Measurements from ENCODE around the gene ARNT2. TPM values are rescaled to one million over a fixed set of nuclear protein-coding genes. Genes with fewer than 3 reads are reported as not detected.

The ARNT2 gene
- polyA plus RNA-seq, 1 experiment, result 44.6 TPM

DNA sequence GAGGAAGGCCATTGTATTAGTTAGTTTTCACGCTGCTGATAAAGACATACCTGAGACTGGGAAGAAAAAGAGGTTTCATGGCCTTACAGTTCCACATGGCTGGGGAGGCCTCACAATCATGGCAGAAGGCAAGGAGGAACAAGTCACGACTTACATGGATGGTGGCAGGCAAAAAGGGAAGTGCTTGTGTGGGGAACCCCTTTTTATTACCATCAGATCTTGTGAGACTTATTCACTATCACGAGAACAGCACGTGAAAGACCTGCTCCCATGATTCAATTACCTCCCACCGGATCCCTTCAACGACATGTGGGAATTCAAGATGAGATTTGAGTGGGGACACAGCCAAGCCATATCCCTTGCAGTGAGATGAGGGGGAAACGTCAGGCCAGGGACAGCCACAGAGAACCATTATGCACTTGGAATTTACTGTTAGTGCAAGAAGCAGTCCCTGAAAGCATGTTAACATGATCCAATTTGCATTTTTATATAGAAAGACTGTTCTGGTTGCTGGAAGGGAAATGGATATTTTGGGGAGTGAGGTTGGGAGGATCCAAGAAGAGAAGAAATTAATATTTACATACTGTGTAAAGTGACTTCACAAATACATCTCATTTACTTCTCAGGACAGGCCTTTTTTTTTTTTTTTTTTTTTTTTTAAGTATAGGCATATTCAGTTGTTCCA, 87.1 kb downstream of the ARNT2 start:
- Histone ChIP-seq H3K36me3 (ENCODE audit: control insufficient read depth, insufficient read depth, low read length) (no peaks in the 10 kb centered on the region), H3K27me3 (ENCODE audit: control insufficient read depth, insufficient read depth, low read length) (no peaks in the 10 kb centered on the region), H3K4me3 (ENCODE audit: low read depth, low read length) (no peak overlapping the region)
- CTCF ChIA-PET, result interaction anchor here (1.4 to 2.6 kb wide), 2 partner anchors 11 to 76 kb away, joined by 5 to 9 read pairs; no protein-coding TSS in a partner anchor
- POLR2A ChIA-PET, result no interaction called here
- TF ChIP-seq, protein P1, sequence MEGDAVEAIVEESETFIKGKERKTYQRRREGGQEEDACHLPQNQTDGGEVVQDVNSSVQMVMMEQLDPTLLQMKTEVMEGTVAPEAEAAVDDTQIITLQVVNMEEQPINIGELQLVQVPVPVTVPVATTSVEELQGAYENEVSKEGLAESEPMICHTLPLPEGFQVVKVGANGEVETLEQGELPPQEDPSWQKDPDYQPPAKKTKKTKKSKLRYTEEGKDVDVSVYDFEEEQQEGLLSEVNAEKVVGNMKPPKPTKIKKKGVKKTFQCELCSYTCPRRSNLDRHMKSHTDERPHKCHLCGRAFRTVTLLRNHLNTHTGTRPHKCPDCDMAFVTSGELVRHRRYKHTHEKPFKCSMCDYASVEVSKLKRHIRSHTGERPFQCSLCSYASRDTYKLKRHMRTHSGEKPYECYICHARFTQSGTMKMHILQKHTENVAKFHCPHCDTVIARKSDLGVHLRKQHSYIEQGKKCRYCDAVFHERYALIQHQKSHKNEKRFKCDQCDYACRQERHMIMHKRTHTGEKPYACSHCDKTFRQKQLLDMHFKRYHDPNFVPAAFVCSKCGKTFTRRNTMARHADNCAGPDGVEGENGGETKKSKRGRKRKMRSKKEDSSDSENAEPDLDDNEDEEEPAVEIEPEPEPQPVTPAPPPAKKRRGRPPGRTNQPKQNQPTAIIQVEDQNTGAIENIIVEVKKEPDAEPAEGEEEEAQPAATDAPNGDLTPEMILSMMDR (IDR thresholded peaks at IDR 0.05; ENCODE audit: insufficient read depth, low read depth, low read length), result no peak
- no peak for DNase-seq (ENCODE audit: low read depth)

GRCh38 chr15:80492409-80492808, 88.2 kb downstream of the ARNT2 start:
- POLR2A ChIA-PET, result no interaction called here
- H3K4me3 ChIP-seq (ENCODE audit: low read depth, low read length), result no peak overlapping the region
- H3K36me3 ChIP-seq (ENCODE audit: control insufficient read depth, insufficient read depth, low read length), result no peaks in the 10 kb centered on the region
- H3K27me3 ChIP-seq (ENCODE audit: control insufficient read depth, insufficient read depth, low read length), result no peaks in the 10 kb centered on the region
- TF ChIP-seq, protein P1 (IDR thresholded peaks at IDR 0.05; ENCODE audit: insufficient read depth, low read depth, low read length), result no peak
- CTCF ChIA-PET, result no interaction called here
- DNase-seq (ENCODE audit: low read depth), result no peak

- H3K4me3 ChIP-seq (ENCODE audit: low read depth, low read length), result no peak overlapping the region
- H3K27me3 ChIP-seq (ENCODE audit: control insufficient read depth, insufficient read depth, low read length), result no peaks in the 10 kb centered on the region
- no peaks in the 10 kb centered on the region for H3K36me3 ChIP-seq (ENCODE audit: control insufficient read depth, insufficient read depth, low read length)
- POLR2A ChIA-PET, result no interaction called here
- CTCF ChIA-PET, result no interaction called here
- TF ChIP-seq, protein P1 (IDR thresholded peaks at IDR 0.05; ENCODE audit: insufficient read depth, low read depth, low read length), result no peak
- DNase-seq (ENCODE audit: low read depth), result no peak
Observed at GRCh38 chr15:80492874-80493273, 88.7 kb downstream of the ARNT2 start.

DNA sequence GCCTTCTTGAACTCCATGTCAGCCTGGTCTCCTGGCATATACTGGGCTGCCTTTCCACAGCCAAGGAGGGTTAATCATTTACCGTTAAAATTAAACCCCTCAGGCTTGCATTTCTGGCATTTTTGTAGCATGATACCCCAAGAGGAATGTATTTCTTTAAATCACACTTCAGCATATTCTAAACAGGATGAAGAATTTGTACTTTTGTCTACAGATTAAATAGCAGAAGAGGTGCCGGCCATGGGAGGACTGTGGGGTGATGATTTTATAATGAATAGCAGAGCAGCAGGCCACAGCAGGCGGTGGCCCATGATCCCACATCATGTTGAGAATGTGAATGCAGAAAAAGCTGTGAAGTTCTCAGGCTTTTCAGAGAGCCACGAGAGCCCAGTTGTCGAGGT, 90.2 kb downstream of the ARNT2 start:
- TF ChIP-seq, protein P1 (IDR thresholded peaks at IDR 0.05; ENCODE audit: insufficient read depth, low read depth, low read length), result no peak
- no peaks in the 10 kb centered on the region for H3K36me3 ChIP-seq (ENCODE audit: control insufficient read depth, insufficient read depth, low read length)
- POLR2A ChIA-PET, result interaction anchor here (0.6 to 0.7 kb wide), 3 partner anchors 57 to 285 kb away, joined by 3 to 4 read pairs (median 4); no protein-coding TSS in a partner anchor
- H3K4me3 ChIP-seq (ENCODE audit: low read depth, low read length), result no peak overlapping the region
- CTCF ChIA-PET, result interaction anchor here (0.9 to 2.8 kb wide), 3 partner anchors 12 to 18 kb away, joined by 3 to 13 read pairs (median 6); no protein-coding TSS in a partner anchor
- H3K27me3 ChIP-seq (ENCODE audit: control insufficient read depth, insufficient read depth, low read length), result no peaks in the 10 kb centered on the region
- no peak for DNase-seq (ENCODE audit: low read depth)

DNA sequence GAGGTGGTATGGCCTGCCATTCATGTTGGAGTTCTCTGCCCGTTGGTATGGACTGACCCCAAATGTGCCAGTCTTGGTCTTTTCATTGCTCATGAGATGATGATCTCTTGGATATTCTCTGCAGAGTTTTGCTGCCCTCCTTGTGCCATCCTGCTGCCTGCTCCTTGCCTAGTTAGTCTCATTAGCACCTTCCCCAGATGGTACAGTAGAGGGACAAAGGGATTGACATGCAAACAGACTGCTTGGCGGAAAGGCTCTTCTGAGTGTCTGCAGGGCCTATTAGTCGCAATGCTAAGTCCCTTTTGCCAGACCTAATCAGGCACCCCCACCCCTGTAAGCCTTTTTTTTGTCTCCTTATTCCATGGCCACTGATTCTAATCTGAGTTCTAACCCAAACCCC, 90.6 kb downstream of the ARNT2 start:
- CTCF ChIA-PET, result interaction anchor here (2.8 kb wide), 1 partner anchor 12 kb away, joined by 13 read pairs; no protein-coding TSS in a partner anchor
- TF ChIP-seq, protein P1 (IDR thresholded peaks at IDR 0.05; ENCODE audit: insufficient read depth, low read depth, low read length), result no peak
- POLR2A ChIA-PET, result interaction anchor here (0.6 to 1.5 kb wide), 3 partner anchors 32 to 285 kb away, joined by 3 to 6 read pairs (median 4); no protein-coding TSS in a partner anchor
- Histone ChIP-seq H3K4me3 (ENCODE audit: low read depth, low read length) (no peak overlapping the region), H3K36me3 (ENCODE audit: control insufficient read depth, insufficient read depth, low read length) (no peaks in the 10 kb centered on the region), H3K27me3 (ENCODE audit: control insufficient read depth, insufficient read depth, low read length) (no peaks in the 10 kb centered on the region)
- DNase-seq (ENCODE audit: low read depth), result no peak

Measured in BJ (cell line).